AG08396 (cell line): Measurements from ENCODE around the gene SDHAF1.
"Not testable (repeated sequence)": the region's sequence is repeated elsewhere in the genome, so short reads cannot be mapped to it uniquely, and the experiment has no call there.

Experiments
- DNase-seq: peaks from one replicate; pipeline ENCODE4 v3.0.0; 2012; ENCODE audit warnings: low spot score, mixed read lengths

Gene SDHAF1, protein sequence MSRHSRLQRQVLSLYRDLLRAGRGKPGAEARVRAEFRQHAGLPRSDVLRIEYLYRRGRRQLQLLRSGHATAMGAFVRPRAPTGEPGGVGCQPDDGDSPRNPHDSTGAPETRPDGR

DNA sequence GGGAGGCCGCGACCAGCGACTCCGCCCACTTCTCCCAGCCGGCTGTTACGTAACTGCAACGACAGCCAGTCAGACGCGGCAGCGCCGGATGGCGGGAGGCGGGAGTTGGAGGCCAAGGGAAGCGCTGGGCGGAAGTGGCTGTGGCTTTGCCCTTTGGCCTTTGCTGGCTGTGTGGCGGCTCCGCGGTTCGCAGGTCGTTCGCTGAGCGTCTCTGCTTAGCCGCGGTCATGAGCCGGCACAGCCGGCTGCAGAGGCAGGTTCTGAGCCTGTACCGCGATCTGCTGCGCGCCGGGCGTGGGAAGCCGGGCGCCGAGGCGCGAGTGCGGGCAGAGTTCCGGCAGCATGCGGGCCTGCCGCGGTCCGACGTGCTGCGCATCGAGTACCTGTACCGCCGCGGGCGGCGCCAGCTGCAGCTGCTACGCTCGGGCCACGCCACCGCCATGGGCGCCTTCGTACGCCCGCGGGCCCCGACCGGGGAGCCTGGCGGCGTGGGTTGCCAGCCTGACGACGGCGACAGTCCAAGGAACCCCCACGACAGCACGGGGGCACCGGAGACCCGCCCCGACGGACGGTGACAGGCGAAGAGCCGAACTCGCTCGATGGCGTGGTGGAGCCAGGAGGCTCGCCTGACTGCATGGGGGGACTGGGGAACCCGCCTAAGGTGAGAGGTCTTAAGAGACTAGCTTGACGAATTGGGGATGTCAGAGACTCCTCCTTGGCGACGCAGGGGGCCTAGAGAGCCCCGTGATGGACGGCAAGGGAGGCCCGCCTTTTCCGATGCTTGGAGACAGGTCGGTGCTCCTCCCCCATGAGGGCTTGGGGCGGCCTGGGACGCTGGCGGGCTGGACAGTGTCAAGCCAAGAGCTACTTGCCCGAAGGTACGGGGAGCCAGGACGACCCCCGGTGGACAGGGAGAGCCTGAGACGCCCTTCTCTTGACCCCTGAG, at the start of gene SDHAF1:
SDHAF1 (plus strand) TSS at position 141 of the 946 bp plus-strand sequence; CDS start at position 228, 87 bp downstream.
- peak; percentile 98 for DNase-seq

DNA sequence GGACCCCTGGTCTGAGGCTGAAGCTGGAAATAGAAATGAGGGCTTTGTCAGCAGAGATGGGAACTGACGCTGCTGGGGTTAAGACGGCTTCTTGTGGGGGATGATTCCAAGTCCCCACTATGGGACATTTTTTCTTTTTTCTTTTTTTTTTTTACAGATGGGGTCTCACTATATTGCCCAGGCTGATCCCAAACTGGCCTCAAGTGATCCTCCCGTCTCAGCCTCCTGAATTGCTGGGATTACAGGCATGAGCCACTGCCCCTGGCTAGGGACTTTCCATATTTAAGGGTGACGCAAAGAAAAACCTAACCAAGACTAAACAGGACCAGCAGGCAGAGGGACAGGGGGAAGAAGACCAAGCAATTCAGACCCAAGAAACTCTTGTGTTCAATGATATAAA, 48.8 kb upstream of the SDHAF1 start:
- no peak for DNase-seq

- DNase-seq = no peak
Observed at GRCh38 chr19:35949131-35949530, 45.9 kb upstream of the SDHAF1 start.

DNA sequence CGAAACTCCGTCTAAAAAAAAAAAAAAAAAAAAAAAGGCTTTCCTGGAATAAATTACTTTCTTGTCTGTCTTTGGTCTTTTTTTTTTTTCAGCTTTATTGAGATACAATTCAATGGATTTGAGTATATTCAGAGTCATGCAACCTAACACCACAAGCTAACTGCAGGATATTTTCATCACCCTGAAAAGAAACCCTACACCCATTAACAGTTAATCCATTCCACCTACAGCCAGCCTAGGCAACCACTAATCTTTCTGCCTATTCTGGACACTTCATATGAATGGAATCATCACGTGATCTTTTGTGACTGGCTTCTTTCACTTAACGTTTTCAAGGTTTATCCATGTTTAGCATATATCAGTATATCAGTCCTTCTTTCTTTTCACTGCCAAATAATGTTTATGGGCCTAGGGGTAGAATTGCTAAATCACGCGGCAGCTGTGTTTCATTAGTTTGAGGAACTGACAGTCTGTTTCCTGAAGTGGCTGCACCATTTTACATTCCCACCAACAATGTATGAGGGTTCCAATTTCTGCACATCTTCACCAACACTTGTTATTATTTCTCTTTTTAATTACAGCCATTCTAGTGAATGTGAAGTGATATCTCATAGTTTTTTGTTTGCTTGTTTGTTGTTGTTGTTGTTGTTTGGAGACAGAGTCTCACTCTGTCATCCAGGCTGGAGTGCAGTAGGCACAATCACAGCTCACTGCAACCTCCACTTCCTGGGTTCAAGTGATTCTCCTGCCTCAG, 38.9 kb upstream of the SDHAF1 start:
- DNase-seq = no peak

DNA sequence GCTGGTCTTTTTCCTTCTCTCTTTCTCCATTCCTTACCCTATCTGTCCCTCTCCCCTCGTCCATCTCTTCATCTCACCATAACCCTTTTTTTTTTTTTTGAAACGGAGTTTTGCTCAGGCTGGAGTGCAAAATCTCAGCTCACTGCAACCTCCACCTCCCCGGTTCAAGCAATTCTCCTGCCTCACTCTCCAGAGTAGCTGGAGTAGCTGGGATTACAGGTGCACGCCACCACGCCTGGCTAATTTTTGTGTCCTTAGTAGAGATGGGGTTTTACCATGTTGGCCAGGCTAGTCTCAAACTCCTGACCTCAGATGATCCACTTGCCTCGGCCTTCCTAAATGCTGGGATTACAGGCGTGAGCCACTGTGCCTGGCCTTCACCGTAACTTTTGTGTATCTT, 37.6 kb upstream of the SDHAF1 start:
- not testable (repeated sequence) for DNase-seq

DNA sequence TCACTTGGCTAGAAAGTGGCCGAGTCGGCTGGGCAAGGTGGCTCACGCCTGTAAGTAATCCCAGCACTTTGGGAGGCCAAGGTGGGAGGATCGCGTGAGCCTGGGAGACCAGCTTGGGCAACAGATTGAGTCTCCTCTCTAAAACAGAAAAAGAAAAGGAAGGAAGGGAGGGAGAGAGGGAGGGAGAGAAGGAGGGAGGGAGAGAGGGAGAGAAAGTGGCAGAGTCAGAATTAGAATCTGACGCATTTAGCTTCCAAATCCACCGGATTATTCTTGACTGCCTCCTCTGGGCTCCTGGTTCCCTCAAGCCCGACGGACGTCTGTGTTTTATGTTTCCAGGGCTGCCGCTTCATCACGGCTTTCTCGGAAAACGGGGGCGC, 36.3 kb upstream of the SDHAF1 start:
- DNase-seq = no peak

DNA sequence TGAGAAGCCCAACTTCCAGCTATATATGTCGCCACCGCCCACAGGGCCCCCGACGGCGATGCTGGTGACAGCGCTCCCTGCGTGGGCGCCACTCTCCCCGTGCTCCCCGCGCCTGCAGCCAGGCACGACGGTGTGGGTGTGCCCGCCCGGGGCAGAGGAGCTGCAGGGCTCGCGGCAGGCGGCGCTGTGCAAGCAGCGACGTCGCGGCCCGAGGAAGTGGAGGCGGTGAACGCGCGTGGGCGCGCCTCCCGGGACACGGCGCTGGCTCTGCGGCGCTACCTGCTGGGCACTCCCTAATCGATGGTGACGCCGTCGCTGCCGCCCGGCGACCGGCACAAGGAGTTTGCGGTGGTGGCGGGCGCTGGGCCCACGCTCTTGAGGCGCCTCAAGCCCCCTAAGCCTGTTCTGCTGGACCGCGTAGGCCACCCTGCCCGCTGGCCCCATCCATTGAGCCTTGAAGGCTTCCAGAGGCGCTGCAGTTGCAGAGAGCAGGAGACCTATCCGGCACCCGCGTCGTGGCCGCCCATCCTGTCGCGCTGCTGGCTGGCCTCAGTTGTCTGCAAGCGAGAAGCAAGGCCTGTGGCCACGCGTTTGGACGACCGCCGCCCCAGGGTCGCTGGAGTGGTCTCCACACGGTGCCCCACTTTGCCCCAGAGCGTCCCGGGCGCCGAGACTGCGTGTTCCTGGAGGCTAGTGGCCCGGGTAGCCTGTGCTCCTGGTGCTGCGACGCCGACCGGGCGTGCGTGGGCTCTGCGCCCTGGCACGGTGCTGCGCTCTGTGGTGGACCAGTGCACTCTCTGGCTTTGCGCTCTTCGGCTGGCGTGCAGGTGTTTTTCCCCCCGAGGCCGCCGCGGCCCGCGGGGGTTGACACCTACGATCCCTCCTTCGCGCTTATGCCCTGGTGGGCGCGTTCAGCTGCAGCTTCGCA, 35.7 kb upstream of the SDHAF1 start:
- DNase-seq = peak; percentile 63

GRCh38 chr19:35959968-35960320, 35.0 kb upstream of the SDHAF1 start:
- no peak for DNase-seq

DNA sequence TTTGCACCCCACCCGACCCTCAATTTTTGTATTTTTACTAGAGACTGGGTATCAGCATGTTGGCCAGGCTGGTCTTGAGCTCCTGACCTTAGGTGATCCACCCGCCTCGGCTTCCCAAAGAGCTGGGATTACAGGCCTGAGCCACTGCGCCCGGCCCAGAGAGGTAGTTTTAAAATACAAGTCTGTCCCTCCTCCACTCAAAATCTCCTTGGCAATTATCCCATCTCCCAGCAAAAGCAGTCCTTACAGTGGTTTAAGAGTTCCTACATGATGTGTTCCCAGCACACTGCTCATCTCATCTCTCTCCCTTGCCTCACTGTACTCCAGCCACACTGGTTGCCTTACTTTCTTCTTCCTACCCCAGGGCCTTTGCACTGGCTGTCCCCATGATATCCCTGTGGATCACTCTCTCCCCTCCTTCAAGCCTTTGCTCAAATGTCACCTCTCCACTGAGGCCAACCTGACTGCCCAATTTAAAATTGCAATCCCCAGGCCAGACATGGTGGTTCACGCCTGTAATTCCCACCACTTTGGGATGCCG, 34.5 kb upstream of the SDHAF1 start:
- no peak for DNase-seq

DNA sequence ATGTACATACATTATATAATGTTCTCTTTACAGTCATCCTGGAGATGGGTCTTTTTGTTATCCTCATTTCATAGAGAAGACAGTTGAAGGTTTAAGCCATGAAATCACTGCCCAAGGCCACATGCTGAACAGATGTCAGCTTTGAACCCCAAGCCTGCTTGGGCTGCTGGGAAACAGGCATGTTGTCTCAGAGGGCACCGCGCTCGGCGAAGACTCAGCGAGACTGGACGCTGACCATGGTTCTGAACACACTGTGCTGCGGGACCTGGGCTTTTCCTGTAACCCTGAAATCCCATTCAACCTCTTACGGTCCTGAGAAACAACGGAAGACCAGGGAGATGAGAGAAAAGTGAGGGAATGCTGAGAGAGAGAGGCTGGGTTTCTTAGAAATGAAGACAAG, 31.5 kb upstream of the SDHAF1 start:
- peak; percentile 75 for DNase-seq

- DNase-seq = no peak
Observed at GRCh38 chr19:35966771-35967170, 28.2 kb upstream of the SDHAF1 start.

DNA sequence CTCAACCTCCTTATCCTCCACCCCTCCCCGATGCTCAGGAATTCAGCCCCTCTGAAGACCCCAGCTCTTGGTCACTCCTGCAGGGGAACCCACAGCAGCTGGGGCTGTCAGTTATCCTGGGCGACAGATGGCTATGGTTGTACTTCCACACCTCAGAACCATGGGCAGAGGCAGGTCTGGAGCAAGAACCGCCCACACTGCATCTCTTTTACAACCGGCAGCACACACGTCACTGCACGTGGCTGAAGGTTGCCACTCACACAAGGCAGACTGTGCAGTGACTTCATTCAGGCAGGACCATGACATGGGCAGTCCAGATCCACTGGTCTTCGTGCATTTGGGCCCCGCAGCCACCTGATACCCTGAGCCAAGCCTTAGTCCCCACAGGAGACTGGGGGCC, 21.5 kb upstream of the SDHAF1 start:
- no peak for DNase-seq

DNA sequence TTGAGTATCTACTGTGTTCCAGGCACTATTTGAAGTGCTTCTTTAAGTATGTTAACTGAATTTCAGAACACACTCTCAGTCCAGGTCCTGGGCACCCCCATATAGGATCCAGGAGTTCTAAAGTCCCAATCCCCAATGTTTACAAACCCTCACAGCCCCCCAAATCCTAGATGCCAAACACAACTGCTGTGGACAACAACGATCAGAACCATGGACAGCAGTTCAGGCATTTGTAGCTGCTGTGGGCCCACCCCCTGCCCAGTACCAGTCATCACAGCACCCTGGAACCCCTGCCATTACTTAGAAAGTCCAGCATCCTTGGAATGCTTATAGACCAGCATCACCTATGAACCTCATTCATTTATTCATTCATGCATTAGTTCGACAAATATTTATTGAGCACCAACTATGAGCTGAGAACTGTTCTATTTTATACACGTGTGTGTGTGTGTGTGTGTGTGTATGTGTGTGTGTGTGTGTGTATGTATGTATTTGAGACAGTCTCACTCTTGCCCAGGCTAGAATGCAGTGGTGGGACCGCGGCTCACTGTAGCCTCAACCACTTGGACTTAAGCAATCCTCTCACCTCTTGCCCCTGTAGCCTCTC, 19.3 kb upstream of the SDHAF1 start:
- DNase-seq = peak; percentile 56

GRCh38 chr19:35977446-35978222, 17.4 kb upstream of the SDHAF1 start:
- DNase-seq = no peak

GRCh38 chr19:35978271-35978670, 16.7 kb upstream of the SDHAF1 start:
- DNase-seq = no peak

- DNase-seq = no peak
Observed at GRCh38 chr19:35978832-35979365, 16.1 kb upstream of the SDHAF1 start.

GRCh38 chr19:35980997-35981396, 14.0 kb upstream of the SDHAF1 start:
- not testable (repeated sequence) for DNase-seq

GRCh38 chr19:35983177-35983576, 11.8 kb upstream of the SDHAF1 start:
- DNase-seq = no peak

DNA sequence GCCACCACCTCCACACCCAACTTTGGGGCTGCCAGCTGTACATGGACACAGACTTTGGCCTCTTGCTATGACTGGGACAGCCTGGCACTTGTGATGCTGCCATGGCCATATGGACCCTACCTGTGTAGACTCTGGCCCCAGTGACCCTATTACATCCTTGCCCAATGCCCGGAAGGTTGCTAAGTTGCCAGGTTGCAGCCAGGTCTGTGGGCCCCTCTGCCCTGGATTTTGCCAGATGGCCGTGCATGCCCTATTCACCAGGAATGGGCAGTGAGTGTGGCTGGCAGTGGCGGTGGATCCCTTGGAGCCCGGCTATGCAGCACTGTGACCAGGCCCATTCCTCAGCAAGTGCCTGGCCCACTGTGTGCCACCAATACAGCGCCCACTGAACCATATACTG, 8.9 kb upstream of the SDHAF1 start:
- DNase-seq = no peak
